Ammon's horn (tissue), 1 donor: Measurements from ENCODE around the gene BORCS5.
"Not testable (repeated sequence)": the region's sequence is repeated elsewhere in the genome, so short reads cannot be mapped to it uniquely, and the experiment has no call there.

ENCODE experiments used
- DNase-seq: peaks from one replicate; pipeline ENCODE4 v3.0.0-alpha.2; 2016; ENCODE audit warnings: low spot score

BORCS5 gene

GRCh38 chr12:12465522-12465921, 108.6 kb downstream of the BORCS5 start:
- no peak for DNase-seq

GRCh38 chr12:12466157-12466556, 109.3 kb downstream of the BORCS5 start:
- no peak for DNase-seq

- DNase-seq, result peak; percentile 27
Observed at GRCh38 chr12:12467264-12467663, 110.4 kb downstream of the BORCS5 start.

- peak; percentile 73 for DNase-seq
Observed at GRCh38 chr12:12467688-12468261, 110.9 kb downstream of the BORCS5 start.

GRCh38 chr12:12468575-12468974, 111.7 kb downstream of the BORCS5 start:
- DNase-seq, result no peak

- no peak for DNase-seq
Observed at GRCh38 chr12:12469386-12469785, 112.5 kb downstream of the BORCS5 start.

GRCh38 chr12:12470751-12471306, 114.0 kb downstream of the BORCS5 start:
- DNase-seq, result no peak

GRCh38 chr12:12471982-12472961, 115.4 kb downstream of the BORCS5 start:
- not testable (repeated sequence) for DNase-seq

- DNase-seq, result no peak
Observed at GRCh38 chr12:12473223-12473622, 116.3 kb downstream of the BORCS5 start.

GRCh38 chr12:12474471-12474928, 117.6 kb downstream of the BORCS5 start:
- DNase-seq, result no peak

- DNase-seq, result no peak
Observed at GRCh38 chr12:12474931-12475795, 118.3 kb downstream of the BORCS5 start.

- DNase-seq, result peak; percentile 91
Observed at GRCh38 chr12:12476857-12477531, 120.1 kb downstream of the BORCS5 start.

GRCh38 chr12:12477532-12477890, 120.6 kb downstream of the BORCS5 start:
- no peak for DNase-seq

GRCh38 chr12:12480074-12480473, 123.2 kb downstream of the BORCS5 start:
- no peak for DNase-seq

- DNase-seq, result no peak
Observed at GRCh38 chr12:12481631-12482030, 124.8 kb downstream of the BORCS5 start.

- DNase-seq, result no peak
Observed at GRCh38 chr12:12482150-12482761, 125.4 kb downstream of the BORCS5 start.

GRCh38 chr12:12482959-12483358, 126.1 kb downstream of the BORCS5 start:
- DNase-seq, result no peak

GRCh38 chr12:12483438-12483837, 126.6 kb downstream of the BORCS5 start:
- DNase-seq, result peak; percentile 27

- DNase-seq, result no peak
Observed at GRCh38 chr12:12486661-12487240, 129.9 kb downstream of the BORCS5 start.

GRCh38 chr12:12487490-12487889, 130.6 kb downstream of the BORCS5 start:
- DNase-seq, result no peak

GRCh38 chr12:12488296-12488695, 131.4 kb downstream of the BORCS5 start:
- peak; percentile 49 for DNase-seq
